Endodermal cell (in vitro differentiated cells): ENCODE data around the gene UFD1. TPM values are rescaled to one million over a fixed set of nuclear protein-coding genes. Genes with fewer than 3 reads are reported as not detected.

ENCODE experiments used
- DNase-seq: peaks from one replicate; pipeline ENCODE4 v3.0.0-alpha.2; 2017
- H3K27ac ChIP-seq: 2 replicates; pipeline ENCODE4 v1.5.1; 2013; ENCODE audit warnings: mild to moderate bottlenecking, low read depth, low read length, moderate library complexity
- H3K27me3 ChIP-seq: 2 replicates; pipeline ENCODE4 v1.6.1; 2013; ENCODE audit warnings: mild to moderate bottlenecking, low read length, moderate library complexity; ENCODE audit not compliant: insufficient read depth, control insufficient read depth, poor library complexity, severe bottlenecking
- H3K36me3 ChIP-seq: 2 replicates; pipeline ENCODE4 v1.7.0; 2013; ENCODE audit warnings: mild to moderate bottlenecking, low read length, moderate library complexity; ENCODE audit not compliant: control insufficient read depth, insufficient read depth
- H3K4me1 ChIP-seq: one replicate; pipeline ENCODE4 v1.7.0; 2013; ENCODE audit warnings: low read length; ENCODE audit not compliant: control insufficient read depth, insufficient read depth
- H3K4me3 ChIP-seq: 2 replicates; pipeline ENCODE4 v1.5.1; 2013; ENCODE audit warnings: mild to moderate bottlenecking, low read length, moderate library complexity
- H3K9ac ChIP-seq: 2 replicates; pipeline ENCODE4 v1.6.1; 2013; ENCODE audit warnings: mild to moderate bottlenecking, low read length, moderate library complexity; ENCODE audit not compliant: poor library complexity, severe bottlenecking; ENCODE audit errors: extremely low read depth
- H3K9me3 ChIP-seq: 2 replicates; pipeline ENCODE4 v1.6.1; 2013; ENCODE audit warnings: mild to moderate bottlenecking, low read length, moderate library complexity; ENCODE audit not compliant: control insufficient read depth
- H3K27ac Mint-ChIP-seq: 2 replicates; pipeline ENCODE4 v1.8.0; 2020; ENCODE audit warnings: mixed read lengths
- H3K27me3 Mint-ChIP-seq: 2 replicates; pipeline ENCODE4 v1.8.0; 2021; ENCODE audit warnings: mild to moderate bottlenecking, mixed read lengths; ENCODE audit not compliant: insufficient read depth
- H3K36me3 Mint-ChIP-seq: 2 replicates; pipeline ENCODE4 v1.8.0; 2020; ENCODE audit warnings: low read depth, mixed read lengths
- H3K4me1 Mint-ChIP-seq: 2 replicates; pipeline ENCODE4 v1.8.0; 2020; ENCODE audit warnings: mixed read lengths
- H3K4me3 Mint-ChIP-seq: 2 replicates; pipeline ENCODE4 v1.8.0; 2020; ENCODE audit warnings: mild to moderate bottlenecking, moderate library complexity, mixed read lengths
- H3K9me3 Mint-ChIP-seq: 2 replicates; pipeline ENCODE4 v1.8.0; 2020; ENCODE audit warnings: mild to moderate bottlenecking, mixed read lengths
- WGBS, 2 experiments: methylation state at CpG; one replicate each; pipeline versions ENCODE4 v1.1.5 to v1.1.7; 2013; ENCODE audit warnings: missing lambda C conversion rate in 2 of 2, mixed read lengths in 1 of 2; ENCODE audit not compliant: insufficient coverage in 1 of 2, insufficient read length in 1 of 2; 5-methylcytosine and 5-hydroxymethylcytosine counted together
- total RNA-seq, 2 donors: library from RNA; stranded (reverse); fragmentation: NEBNext Ultra II Directional in 1 of 2; extraction: Animal tissue kit (Norgen Biotek cat#: 25700) in 1 of 2; gene quantifications; 2 replicates in 1 of 2; 3 replicates in 1 of 2; pipeline ENCODE4 v1.2.1, GENCODE V29; 2021
- TF ChIP-seq, protein P1 (sequence below): fragments of 200-600 bp; sonication (generic); conservative IDR thresholded peaks from 2 replicates; pipeline ENCODE4 v1.5.0; 2021; ENCODE audit warnings: antibody characterized with exemption, mild to moderate bottlenecking

Gene UFD1
- total RNA-seq, 2 donors from 2014 or later = 67.7 to 69.2 TPM

- H3K4me1 Mint-ChIP-seq = no peaks in the 10 kb centered on the region
- H3K4me1 ChIP-seq = no peaks in the 10 kb centered on the region
- no peaks in the 10 kb centered on the region for H3K27me3 Mint-ChIP-seq
- TF ChIP-seq, protein P1, sequence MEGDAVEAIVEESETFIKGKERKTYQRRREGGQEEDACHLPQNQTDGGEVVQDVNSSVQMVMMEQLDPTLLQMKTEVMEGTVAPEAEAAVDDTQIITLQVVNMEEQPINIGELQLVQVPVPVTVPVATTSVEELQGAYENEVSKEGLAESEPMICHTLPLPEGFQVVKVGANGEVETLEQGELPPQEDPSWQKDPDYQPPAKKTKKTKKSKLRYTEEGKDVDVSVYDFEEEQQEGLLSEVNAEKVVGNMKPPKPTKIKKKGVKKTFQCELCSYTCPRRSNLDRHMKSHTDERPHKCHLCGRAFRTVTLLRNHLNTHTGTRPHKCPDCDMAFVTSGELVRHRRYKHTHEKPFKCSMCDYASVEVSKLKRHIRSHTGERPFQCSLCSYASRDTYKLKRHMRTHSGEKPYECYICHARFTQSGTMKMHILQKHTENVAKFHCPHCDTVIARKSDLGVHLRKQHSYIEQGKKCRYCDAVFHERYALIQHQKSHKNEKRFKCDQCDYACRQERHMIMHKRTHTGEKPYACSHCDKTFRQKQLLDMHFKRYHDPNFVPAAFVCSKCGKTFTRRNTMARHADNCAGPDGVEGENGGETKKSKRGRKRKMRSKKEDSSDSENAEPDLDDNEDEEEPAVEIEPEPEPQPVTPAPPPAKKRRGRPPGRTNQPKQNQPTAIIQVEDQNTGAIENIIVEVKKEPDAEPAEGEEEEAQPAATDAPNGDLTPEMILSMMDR = no peak
- no peaks in the 10 kb centered on the region for H3K9me3 ChIP-seq
- H3K9ac ChIP-seq = no peak overlapping the region
- DNase-seq = no peak
- H3K27ac Mint-ChIP-seq = no peak overlapping the region
- H3K36me3 ChIP-seq = peaks cover 50% of the 10 kb centered on the region
- no peak overlapping the region for H3K27ac ChIP-seq
- H3K4me3 ChIP-seq = no peak overlapping the region
- WGBS, 2 experiments = 91 to 100% methylated on average over 3 to 4 of the region's 5 CpGs
- H3K27me3 ChIP-seq = no peaks in the 10 kb centered on the region
- peaks cover 19% of the 10 kb centered on the region for H3K36me3 Mint-ChIP-seq
- no peaks in the 10 kb centered on the region for H3K9me3 Mint-ChIP-seq
- H3K4me3 Mint-ChIP-seq = no peak overlapping the region
Measured at GRCh38 chr22:19490628-19491230, 11.7 kb upstream of the UFD1 start.

DNA sequence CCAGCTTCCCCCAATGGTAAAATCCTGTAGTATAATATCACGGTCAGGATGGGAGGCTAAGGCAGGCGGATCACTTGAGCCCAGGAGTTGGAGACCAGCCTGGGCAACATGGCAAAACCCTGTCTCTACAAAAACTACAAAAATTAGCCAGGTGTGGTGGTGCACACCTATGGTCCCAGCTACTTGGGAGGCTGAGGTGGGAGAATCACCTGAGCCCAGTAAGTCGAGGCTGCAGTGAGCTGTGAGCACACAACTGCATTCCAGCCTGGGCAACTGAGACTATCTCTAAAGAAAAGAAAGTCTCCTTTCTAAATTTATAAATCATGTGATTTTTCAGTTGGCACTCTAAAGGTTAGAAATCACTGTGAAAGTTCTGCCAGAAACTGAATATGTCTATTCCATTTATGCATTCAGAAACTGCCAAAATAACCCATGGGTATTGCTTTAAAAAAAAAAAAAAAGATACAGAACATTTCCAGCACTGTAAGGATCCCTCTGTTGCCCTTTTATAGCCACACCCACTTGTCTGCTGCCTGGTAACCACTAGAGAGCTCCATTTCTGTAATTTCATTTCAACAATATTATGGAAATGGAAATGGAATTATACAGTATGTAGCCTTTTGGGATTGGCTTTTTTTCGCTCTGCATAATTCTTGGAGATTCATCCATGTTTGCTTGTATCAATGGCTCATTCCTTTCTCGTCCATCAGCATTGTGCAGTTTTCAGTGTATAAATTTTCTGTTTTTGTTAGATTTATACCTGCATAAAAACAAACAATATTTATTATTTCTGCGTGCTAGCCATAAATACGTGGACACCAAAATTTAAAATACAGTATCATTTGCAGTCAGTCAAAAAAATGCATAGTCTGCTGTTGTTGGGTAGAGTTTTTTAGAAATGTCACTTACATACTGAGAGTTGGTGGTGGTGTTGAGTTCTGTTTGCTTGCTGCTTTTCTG, 10.2 kb upstream of the UFD1 start:
- TF ChIP-seq, protein P1 = no peak
- H3K4me1 Mint-ChIP-seq = no peaks in the 10 kb centered on the region
- H3K27ac ChIP-seq = no peak overlapping the region
- no peak overlapping the region for H3K27ac Mint-ChIP-seq
- peaks cover 53% of the 10 kb centered on the region for H3K36me3 ChIP-seq
- peaks cover 32% of the 10 kb centered on the region for H3K36me3 Mint-ChIP-seq
- H3K4me1 ChIP-seq = no peaks in the 10 kb centered on the region
- 93 to 97% methylated on average over 3 to 6 of the region's 7 CpGs for WGBS, 2 experiments
- no peaks in the 10 kb centered on the region for H3K9me3 Mint-ChIP-seq
- no peak overlapping the region for H3K4me3 Mint-ChIP-seq
- no peaks in the 10 kb centered on the region for H3K27me3 Mint-ChIP-seq
- H3K4me3 ChIP-seq = no peak overlapping the region
- DNase-seq = no peak
- H3K27me3 ChIP-seq = no peaks in the 10 kb centered on the region
- no peaks in the 10 kb centered on the region for H3K9me3 ChIP-seq
- no peak overlapping the region for H3K9ac ChIP-seq

- Histone ChIP-seq H3K9me3 (no peaks in the 10 kb centered on the region), H3K27ac (no peak overlapping the region), H3K36me3 (peaks cover 61% of the 10 kb centered on the region), H3K27me3 (no peaks in the 10 kb centered on the region), H3K4me3 (no peak overlapping the region), H3K9ac (no peak overlapping the region), H3K4me1 (no peaks in the 10 kb centered on the region)
- DNase-seq = no peak
- TF ChIP-seq, protein P1 = no peak
- Mint-ChIP-seq H3K27me3 (no peaks in the 10 kb centered on the region), H3K36me3 (peaks cover 34% of the 10 kb centered on the region), H3K27ac (no peak overlapping the region), H3K9me3 (no peaks in the 10 kb centered on the region), H3K4me1 (no peaks in the 10 kb centered on the region), H3K4me3 (no peak overlapping the region)
- WGBS, 2 experiments = 93 to 100% methylated on average over 1 to 2 of the region's 2 CpGs
Measured at GRCh38 chr22:19488285-19488684, 9.3 kb upstream of the UFD1 start.
